Left ventricle myocardium inferior (tissue), 1 donor: ENCODE results near the gene EPB41L4A. TPM values are rescaled to one million over a fixed set of nuclear protein-coding genes. Genes with fewer than 3 reads are reported as not detected.

Experiments
- DNase-seq: peaks from one replicate; pipeline ENCODE4 v3.0.0-alpha.2; 2020
- H3K27ac ChIP-seq: fragments of 200-600 bp; replicated peaks from 2 replicates; pipeline ENCODE4 v1.8.0; 2021
- H3K27me3 ChIP-seq: fragments of 200-600 bp; 2 replicates; pipeline ENCODE4 v1.8.0; 2021; ENCODE audit warnings: low read depth
- H3K36me3 ChIP-seq: fragments of 200-600 bp; 2 replicates; pipeline ENCODE4 v1.8.0; 2021
- H3K4me1 ChIP-seq: fragments of 200-600 bp; 2 replicates; pipeline ENCODE4 v1.8.0; 2021
- H3K4me3 ChIP-seq: fragments of 200-600 bp; 2 replicates; pipeline ENCODE4 v1.8.0; 2021; ENCODE audit warnings: mild to moderate bottlenecking, moderate library complexity
- H3K9me3 ChIP-seq: fragments of 200-600 bp; replicated peaks from 2 replicates; pipeline ENCODE4 v1.8.0; 2021
- CTCF ChIP-seq: fragments of 200-600 bp; IDR thresholded peaks from 2 replicates; pipeline ENCODE4 v1.8.0; 2021; ENCODE audit warnings: antibody characterized with exemption, mild to moderate bottlenecking, borderline replicate concordance
- intact Hi-C: fragments of 100-400 bp; cut with micrococcal nuclease; formaldehyde crosslinking; loops from one replicate; pipeline ENCODE4 v1.11.0; 2022
- total RNA-seq: library from RNA; stranded (reverse); fragmentation: NEBNext Ultra II Directional; extraction: Animal tissue kit (Norgen Biotek cat#: 25700); gene quantifications from one replicate; pipeline ENCODE4 v1.2.1, GENCODE V29; 2021
- donor health status: DM: no; HTN: yes; CAD: no; lungs with severe emphysema.

The EPB41L4A gene
- total RNA-seq, 1 donor from 2014 or later = 17.8 TPM

DNA sequence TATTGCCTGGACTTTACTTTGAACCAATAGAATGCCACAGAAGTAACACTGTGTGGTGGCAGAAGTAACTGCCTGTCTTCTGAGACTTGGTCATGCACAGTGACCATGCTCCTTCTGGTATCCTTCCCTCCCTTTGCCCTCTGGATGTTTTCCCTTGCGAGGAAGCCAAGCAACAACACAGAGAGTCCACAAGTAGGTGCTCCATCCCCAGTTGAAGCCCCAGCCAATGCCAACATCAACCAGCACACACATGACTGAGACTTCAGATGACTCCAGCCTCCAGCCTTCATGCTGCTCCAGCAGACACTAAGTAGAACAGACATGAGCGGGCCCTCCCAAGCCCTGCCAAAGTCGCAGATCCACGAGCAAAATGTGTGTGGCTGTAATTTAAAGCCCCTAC, 129.6 kb downstream of the EPB41L4A start:
- Histone ChIP-seq H3K4me3 (no peak overlapping the region), H3K36me3 (no peaks in the 10 kb centered on the region), H3K27ac (no peak overlapping the region), H3K4me1 (peaks cover 41% of the 10 kb centered on the region), H3K9me3 (no peaks in the 10 kb centered on the region), H3K27me3 (no peaks in the 10 kb centered on the region)
- intact Hi-C loops = no loop called here
- TF ChIP-seq CTCF = no peak
- DNase-seq = no peak

- Histone ChIP-seq H3K4me3 (no peak overlapping the region), H3K27me3 (no peaks in the 10 kb centered on the region), H3K27ac (no peak overlapping the region), H3K4me1 (peaks cover 13% of the 10 kb centered on the region), H3K36me3 (no peaks in the 10 kb centered on the region), H3K9me3 (no peaks in the 10 kb centered on the region)
- no peak for TF ChIP-seq CTCF
- no peak for DNase-seq
- intact Hi-C loops = no loop called here
Observed at GRCh38 chr5:112283943-112284929, 134.8 kb downstream of the EPB41L4A start.

GRCh38 chr5:112283034-112283582, 136.0 kb downstream of the EPB41L4A start:
- no peak for DNase-seq
- intact Hi-C loops = no loop called here
- Histone ChIP-seq H3K4me3 (no peak overlapping the region), H3K4me1 (peaks cover 13% of the 10 kb centered on the region), H3K9me3 (no peaks in the 10 kb centered on the region), H3K36me3 (no peaks in the 10 kb centered on the region), H3K27ac (no peak overlapping the region), H3K27me3 (no peaks in the 10 kb centered on the region)
- TF ChIP-seq CTCF = no peak

GRCh38 chr5:112279082-112279481, 140.0 kb downstream of the EPB41L4A start:
- intact Hi-C loops = no loop called here
- DNase-seq = no peak
- H3K4me1 ChIP-seq = peaks cover 2% of the 10 kb centered on the region
- no peak overlapping the region for H3K4me3 ChIP-seq
- H3K36me3 ChIP-seq = no peaks in the 10 kb centered on the region
- no peak for TF ChIP-seq CTCF
- no peak overlapping the region for H3K27ac ChIP-seq
- no peaks in the 10 kb centered on the region for H3K9me3 ChIP-seq
- H3K27me3 ChIP-seq = no peaks in the 10 kb centered on the region

DNA sequence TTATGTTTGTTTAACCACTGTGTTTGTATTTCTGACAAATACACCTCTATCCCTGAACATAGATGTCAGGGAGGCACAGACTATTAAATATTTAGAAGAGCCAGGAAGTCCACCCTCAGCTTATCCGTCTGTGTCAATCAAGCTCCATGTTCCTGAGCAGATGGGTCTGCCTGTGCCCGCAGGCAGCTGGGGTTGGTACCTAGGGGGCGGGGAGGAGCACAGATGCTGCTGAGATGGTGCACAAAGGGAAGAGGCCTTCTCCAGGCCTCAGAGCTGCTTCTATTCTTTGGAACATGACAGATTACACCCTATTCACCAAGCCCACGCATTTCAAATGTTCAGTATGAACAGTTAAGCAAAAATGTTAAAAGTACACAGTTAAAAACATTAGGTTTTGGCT, 142.1 kb downstream of the EPB41L4A start:
- H3K9me3 ChIP-seq = no peaks in the 10 kb centered on the region
- no peak for DNase-seq
- TF ChIP-seq CTCF = no peak
- no peaks in the 10 kb centered on the region for H3K27me3 ChIP-seq
- no peak overlapping the region for H3K27ac ChIP-seq
- intact Hi-C loops = no loop called here
- no peak overlapping the region for H3K4me3 ChIP-seq
- peaks cover 3% of the 10 kb centered on the region for H3K4me1 ChIP-seq
- no peaks in the 10 kb centered on the region for H3K36me3 ChIP-seq
